Amniotic stem cell (primary cell): ENCODE data around the gene PCNX1.
A peak's percentile ranks its signal among the peaks of the same experiment; 100 is the strongest.
"Not testable (repeated sequence)": the region's sequence is repeated elsewhere in the genome, so short reads cannot be mapped to it uniquely, and the experiment has no call there.

Experiments
- DNase-seq: peaks from one replicate; lab custom pipeline; 2025; lab: John Stamatoyannopoulos, UW

The PCNX1 gene

DNA sequence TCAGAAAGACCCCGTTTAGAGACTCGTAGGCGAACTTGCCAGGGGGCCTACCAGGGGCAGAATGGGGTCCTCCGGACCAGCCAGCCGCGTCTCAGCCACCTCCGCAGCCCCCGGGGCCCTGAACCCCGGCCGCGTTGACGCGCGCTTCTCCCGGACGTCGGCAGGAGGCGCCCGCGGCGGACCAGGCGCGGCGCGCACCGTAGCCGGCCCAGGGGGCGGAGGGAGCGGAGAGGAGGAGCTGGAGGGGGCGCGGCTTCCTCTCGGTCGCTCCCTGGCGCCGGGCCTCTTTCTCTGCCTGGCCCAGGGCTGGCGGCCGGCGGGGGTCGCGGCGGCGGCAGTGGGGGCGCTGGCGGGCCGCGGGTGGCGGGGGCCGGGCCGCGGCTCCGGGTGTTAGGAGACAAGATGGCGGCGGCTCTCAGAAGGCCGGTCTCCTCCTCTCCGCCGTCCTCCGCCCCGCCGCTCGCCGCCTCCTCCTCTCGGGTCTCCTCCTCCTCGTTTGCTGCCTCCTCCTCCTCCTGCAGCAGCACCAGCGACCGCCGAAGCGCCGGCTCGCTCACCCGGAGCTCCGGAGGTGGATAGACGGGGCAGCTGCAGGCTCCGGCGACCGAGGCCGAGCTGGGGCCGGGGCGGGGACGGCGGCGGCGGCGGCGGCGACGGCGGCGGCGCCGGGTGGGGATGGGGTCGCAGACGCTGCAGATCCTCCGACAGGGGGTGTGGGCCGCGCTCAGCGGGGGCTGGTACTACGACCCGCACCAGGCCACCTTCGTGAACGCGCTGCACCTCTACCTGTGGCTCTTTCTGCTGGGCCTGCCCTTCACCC lies at the start of gene PCNX1:
TSS of gene PCNX1 (plus strand) at position 284 of the 820 bp plus-strand sequence. CDS start at position 676, 392 bp downstream.
- DNase-seq = peak; percentile 79

DNA sequence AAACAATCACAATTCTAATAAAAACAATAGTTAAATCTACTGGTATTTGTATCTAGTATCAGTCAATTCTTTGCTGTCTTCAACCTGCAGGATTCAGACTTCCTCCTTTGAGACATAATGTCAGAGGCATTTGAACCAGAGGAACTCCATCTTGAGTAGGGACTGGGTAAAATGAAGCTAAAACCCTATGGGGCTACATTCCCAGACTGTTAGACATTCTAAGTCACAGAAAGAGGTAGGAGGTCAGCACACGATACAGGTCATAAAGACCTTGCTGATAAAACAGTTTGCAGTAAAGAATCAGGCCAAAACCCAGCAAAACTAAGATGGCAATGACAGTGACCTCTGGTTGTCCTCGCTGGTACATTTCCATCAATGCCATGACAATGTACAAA lies 49.8 kb upstream of the PCNX1 start:
- DNase-seq = no peak

DNA sequence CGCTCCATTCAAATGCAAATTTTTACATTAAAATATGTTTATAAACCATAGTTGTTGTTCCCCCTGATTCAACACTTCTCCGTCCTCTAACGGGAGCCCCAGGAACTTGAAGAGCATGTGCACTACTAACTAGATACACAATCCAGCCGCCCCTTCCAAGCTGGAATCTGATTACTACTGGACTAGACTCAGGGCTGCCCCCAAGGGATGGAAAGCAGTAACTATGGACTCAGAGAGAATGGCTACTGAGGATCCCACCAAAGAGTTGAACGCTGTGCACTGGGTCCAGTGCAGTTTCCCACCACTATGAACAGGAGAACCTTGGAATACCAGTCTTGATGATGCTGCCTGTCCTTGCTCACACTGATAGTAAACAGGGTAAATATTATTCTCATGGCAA lies 48.6 kb upstream of the PCNX1 start:
- no peak for DNase-seq

DNA sequence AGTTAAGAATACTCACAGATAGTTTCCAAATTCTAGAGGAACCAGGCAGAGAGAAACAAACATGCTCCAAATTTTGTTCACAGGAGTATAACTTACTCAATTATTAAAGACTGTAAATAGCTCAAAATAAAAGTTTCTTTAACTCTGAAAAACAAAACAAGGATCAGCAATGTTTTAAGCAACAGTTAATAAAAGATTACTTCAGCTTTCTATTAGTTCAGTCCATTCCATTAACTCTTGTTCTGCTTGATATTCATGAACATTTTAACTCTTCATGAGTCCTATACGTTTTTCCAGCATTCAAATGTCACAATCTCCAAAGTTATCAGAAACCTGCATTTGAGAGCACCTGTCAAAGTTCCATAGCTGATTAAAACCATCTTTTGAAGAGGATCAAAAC lies 40.3 kb upstream of the PCNX1 start:
- not testable (repeated sequence) for DNase-seq

DNA sequence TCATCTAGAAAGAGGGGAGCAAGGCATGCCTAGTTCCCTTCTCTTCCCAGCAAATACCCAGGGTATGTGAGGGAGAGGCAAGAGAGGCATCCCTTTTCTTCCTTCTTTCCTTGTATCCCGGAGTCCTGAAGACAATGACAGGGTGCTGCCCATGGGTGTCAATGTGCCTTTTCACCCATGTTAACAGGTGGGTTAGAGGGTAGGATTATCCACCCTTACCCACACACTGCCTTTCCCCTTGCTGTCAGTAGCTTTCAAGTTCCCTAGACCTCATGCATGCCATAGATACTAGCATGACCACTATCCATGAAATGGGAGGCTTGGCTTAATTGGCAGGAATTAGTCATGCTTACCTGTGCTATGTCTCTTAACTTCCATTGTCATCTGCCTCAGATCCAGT lies 36.3 kb upstream of the PCNX1 start:
- no peak for DNase-seq

DNA sequence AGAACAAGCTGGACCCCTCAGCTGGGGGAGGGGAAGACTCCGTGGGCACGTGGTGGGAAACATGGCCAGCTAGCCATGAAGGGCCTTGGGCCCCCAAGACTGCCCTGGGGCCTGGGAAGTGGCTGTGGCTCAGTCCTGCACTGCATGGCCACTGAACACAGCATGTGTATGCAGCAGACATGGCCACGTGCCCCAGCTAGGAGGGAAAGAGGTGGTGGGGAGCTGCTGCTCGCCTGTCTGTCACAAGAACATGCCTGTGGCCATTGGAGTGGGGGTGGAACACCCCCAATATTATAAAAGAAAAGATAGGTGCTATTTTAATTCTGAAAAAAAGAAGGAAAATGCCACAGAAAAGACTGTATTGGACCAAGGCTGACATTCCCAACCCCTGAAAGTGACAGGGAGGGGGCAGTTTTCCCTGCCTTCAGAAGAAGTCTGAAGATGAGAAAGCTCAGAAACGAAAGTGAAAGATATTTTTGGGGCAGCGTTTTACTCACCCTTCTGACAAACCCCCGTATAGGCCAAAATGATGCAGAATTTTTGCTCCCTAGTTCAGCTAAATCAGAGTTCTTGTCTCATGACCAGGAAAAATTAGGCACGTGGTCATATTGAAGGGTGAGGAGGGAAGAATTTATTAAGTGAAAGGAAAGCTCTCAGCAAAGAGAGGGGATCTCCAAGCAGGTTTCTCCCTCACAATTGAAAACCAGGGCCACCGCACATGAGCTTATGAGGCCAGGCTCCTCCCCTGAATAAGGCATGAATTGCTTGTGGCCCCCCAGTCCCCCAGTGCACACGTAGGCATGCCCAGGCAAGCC lies 35.2 kb upstream of the PCNX1 start:
- no peak for DNase-seq

DNA sequence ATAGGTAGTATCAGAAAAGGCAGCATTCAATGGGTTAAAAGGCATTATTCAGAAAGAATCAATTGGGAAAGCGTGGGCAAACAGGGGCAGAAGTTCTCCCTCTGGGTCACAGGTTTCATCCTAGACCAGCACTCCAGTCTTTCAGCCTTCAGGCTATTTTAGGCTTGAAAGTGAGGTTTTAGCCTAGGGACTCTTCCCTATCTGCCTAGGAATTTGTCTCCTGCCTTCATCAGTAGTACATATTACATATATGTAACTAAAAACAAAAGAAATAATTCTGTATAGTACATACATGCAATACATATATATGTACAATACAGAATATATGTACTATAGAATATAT lies 34.6 kb upstream of the PCNX1 start:
- DNase-seq = no peak

DNA sequence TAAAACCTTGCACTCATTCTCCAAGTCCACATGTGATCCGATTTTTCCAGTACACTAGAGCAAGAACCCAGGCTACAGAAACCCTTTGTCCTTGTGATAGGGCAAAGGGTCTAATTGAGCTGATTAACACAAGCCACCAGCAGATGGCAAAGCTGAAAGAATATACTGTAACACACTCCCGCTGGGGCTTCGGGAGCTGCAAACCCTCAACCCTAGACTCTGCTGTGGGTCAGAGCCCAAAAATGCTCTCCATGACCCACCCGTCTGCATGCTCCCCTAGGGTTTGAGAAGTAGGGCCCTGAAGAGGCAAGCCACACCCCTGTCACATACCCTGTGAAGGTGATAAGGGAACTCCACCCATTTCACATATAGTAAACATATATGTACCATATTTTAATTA lies 33.6 kb upstream of the PCNX1 start:
- no peak for DNase-seq

DNA sequence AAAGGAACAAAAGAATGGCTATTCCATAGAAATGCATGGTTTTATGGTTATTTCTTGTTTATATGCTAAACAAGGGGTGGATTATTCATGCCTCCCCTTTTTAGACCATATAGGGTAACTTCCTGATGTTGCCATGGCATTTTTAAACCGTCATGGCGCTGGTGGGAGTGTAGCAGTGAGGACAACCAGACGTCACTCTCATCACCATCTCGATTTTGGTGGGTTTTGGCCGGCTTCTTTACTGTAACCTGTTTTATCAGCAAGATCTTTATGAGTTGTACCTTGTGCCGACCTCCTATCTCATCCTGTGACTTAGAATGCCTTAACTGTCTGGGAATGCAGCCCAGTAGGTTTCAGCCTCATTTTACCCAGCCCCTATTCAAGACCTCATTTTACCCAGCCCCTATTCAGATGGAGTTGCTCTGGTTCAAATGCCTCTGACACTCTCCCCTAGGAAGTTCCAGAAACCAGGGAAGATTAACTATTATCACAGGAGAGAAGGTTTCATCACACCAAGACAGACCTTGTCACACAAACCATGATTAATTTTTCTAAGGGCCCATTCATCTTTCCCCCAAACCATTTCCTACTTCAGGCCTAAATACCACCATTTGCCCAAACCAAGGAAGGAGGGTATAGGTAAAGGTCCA lies 31.3 kb upstream of the PCNX1 start:
- not testable (repeated sequence) for DNase-seq

DNA sequence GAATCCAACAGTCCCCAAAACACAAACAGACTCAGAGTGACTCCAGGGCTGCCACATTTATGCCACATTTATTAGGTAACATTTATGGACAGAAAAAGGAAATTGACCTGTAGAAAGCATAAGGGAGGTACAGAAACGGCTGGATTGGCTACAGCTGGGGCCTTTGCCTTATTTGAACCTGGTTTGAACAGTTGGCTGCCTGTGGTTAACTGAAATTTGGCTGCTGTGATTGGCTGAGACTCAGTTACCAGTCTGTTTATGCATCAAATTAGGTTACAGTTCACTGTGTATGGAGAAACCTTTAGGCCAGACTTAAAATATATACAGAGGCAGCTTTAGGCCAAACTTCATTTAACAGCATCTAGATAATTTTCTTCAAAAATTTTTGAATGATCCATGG lies 27.8 kb upstream of the PCNX1 start:
- no peak for DNase-seq

DNA sequence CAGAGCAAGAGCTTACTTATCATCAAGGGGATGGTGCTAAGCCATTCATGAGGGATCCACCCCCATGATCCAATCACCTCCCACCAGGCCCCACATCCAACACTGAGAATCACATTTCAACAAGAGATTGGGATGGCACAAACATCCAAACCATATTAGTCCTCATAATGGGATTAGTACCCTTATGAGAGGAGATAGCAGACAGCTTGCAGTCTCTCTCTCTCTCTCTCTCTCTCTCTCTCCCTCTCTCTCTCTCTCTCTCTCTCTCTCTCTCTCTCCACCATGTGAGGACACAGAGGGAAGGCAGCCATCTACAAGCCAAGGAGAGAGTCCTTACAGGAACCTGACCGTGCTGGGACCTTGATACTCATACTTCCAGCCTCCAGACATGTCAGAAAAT lies 26.4 kb upstream of the PCNX1 start:
- DNase-seq = not testable (repeated sequence)

DNA sequence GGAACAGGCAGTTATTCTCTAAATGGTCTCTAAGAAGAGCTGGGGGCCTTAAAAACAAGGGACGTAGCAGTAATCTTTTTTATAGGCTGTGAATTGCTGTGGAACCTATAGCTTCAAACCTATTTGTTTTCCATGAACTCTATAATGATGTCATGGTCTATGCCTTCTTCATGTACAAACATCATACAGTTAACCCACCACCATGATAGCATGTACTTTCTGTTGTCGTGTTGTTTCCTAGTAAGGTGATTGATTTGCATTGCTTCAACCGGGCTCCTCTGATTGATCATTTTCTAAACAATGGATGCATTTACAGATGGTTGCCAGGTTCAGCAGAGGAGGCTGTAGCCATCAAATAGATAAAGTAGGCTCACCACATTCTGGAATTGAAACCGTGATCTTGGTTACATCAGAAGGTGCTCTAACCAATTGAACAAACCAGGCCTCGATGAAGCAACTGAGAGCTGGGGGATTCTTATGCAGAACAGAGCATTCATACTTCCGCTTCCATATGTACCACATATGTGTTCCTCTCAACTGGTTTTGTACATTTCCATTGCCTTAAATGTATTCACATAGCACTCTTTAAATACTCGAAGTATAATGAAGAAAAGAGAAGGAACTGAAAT lies 25.6 kb upstream of the PCNX1 start:
- no peak for DNase-seq

DNA sequence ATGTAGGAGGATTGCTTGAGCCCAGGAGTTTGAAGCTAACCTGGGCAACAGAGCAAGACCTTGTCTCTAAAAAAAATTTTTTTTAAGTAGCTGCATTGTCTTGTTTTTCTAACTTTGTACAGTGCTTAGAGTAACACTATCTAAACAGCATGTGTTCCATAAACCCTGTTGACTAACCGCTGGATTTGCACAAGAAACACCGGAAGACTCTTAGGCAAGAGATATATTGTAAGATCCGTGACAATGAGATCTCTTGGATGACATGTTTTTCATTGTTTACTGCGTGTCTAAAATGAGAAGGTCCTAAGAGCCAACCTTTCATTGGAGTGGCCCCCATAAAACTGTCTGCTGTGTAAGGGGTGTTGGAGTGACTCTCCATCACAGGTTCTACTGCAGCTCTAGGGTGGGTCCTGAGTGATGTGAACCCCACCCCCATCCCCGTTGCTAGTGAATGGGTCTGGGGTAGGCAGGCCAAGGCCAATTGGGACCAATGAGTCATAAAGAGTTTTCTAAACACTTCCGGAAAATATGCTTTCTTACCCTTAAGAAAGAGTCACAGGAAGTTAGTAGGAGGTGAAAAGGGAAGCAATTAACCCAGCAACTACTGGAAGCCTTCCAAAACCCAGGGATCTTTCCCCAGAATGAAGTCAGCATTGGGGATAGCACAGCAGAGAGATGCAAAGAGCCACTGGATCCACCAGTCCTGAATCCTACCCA lies 24.3 kb upstream of the PCNX1 start:
- no peak for DNase-seq

DNA sequence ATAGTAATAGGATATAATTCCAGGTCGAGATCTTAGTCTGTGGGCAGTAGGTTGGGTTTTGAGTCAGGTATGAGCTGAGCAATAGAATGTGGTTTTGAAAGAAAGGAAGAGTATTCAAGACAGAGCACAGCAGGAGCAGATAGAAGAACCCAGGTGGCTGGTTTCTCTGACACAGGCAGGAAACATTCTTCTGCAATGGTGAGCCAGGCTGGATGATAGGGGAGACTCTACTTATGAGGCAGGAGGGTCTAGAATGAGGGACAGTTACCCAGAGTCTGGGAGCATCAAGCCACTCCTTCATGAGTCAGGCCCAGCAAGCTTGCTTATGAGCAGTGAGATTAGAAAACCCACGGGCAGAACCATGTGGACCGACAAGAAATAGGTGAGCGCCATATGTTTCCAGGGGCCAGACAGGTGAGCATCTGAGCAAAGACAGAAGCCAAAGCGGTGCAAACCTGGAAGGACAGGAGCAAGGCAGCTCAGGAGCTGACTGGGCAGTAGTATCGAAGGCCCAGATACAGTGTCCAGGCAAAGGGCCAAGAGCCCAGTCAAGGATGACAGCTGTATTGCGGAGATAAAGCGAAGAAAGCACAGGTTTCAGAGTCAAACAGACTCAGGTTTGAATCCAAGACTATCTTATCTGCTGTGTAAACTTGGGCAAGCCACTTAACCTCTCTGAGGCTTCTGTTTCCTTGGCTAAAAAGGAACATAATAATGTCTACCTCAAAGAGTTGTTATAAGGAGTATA lies 22.5 kb upstream of the PCNX1 start:
- DNase-seq = no peak

DNA sequence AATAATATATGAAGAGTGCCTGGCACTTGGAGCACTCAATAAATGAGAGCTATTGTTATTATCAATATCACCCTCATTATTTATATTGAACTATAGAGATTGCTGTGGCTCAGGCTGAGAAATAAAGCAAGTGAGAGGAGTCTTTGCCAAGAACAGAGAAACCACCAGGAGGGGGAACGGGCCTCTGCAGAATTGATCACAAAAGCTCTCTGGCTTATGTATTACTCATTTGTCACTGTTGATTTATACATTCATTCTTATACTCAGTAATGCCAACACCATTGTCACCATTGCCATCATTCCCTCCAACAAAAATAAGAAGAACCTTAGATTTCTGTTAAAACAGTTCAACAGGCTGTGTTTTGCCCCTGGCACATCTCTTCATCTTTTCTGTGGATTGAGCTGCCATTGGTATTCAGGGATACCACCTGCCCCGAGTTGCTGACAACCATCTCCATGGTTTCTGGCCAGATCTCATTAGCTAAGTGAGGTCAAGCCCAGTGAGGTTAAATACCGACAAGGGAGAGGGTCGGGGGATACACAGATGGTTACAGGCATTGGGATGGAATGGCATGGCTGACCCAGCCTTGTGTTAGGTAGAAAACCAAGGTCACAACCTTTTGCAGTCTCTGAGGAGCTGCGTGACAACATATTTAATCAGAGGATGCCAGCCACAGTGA lies 21.8 kb upstream of the PCNX1 start:
- no peak for DNase-seq

DNA sequence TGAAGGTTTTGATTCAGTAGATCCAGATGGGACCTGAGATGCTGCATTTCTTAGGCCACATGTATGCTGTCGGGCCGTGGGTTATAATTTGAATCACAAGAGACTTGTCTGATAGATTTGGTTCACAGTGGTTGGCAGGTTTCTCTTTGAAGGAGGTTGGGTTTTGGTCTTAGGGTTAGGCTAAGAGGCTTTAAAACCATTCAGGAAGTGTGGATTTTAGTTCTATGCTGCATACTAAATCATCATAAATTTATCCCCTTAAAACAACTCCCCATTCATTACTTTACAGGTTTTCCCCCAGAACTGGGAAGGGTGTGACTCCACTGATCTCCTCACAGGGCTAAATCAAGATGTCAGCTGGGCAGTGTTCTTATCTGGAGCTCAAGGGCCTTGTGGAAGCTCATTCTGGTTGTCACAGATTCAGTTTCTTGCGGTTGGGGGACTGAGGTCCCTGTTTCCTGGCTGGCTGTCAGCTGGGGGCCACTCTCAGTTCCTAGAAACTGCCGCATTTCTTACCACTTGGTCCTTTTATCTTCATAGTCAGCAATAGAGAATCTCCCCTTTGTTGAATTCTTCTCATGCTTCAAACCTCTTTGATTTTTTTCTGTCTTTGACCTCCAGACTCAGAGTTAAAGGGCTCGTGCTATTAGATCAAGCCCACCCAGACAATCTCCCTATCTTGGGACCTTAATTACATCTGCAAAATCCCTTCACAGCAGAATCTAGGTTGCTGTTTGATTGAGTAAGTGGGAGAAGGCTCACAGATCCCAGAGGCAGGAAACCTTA lies 20.6 kb upstream of the PCNX1 start:
- no peak for DNase-seq

DNA sequence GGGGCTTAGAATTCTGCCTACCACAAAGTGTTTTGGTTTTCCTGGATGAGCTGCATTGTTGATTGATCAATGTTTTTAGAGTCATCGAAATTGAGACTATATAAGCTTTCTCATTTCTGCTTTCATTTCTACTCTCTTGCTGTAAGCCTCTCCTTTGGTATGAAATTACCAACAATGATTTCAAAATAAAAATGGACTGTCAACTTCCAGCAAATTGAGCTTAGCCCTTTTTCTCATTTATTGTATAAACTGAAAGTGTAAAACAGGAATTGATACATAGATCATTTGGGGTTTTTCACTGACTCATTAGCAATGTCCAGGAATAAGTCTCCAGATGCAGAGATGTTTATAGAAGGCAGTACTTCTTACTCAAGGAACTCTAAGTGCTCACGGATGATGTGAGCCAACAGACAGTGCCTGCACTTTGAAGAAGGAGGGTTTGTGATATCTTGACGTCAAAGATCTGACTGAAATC lies 20.0 kb upstream of the PCNX1 start:
- no peak for DNase-seq

DNA sequence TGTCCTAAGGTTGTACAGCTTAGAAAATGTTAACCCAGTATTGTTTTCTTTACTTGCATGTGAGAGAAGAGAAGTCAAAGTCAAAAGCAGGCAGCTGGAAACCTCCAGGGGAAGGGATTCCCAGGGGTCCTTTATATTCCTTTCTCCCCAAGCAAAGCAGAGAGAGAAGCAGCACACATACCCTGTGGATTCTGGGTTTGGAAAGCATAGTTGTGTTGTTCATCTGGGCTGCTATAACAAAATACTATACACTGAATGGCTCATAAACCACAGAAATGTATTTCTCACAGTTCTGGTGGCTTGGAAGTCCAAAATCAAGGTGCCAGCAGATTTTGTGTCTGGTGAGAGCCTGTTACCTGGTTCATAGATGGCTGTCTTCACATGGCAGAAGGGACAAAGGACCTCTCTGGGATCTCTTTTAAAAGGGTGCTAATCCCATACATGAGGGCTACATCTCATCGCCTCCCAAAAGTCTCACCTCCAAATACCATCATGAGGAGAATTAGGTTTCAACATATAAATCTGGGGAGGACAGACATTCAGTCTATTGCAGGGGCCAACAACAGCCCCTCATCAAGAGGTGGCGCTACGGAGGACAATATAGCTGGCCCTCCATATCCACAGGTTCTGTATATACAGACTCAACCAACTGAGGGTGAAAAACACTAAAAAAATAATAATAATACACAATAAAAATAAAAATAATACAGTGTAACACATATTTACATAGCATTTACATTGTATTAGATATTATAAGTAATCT lies 19.3 kb upstream of the PCNX1 start:
- no peak for DNase-seq

DNA sequence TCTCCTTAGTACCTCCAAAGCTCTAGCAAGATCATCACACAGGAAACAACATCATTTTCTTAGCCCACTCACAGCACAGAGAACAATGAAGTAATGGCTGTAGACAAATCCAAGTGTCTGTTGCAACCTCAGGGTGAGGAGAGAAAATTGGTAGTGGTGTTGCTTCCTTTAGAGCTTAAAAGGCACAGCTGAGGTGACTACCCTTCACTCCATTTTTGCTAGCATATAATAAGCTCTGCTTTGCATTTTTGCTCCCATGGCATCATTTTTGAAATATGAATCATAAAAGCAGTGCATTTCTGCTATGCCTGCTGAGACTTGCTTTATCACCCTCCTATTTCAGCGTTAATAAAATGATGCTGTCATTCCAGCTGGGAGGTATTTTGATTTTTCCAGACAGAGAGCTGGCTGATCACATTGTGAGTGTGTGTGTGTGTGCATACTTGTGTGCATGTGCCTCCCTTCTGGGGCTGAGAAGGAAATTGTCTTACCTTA lies 18.5 kb upstream of the PCNX1 start:
- no peak for DNase-seq
